Measurements from ENCODE around the gene LINGO4. TPM values are rescaled to one million over a fixed set of nuclear protein-coding genes. Genes with fewer than 3 reads are reported as not detected.

The LINGO4 gene
- total and polyA plus RNA-seq, 2 donors (not counting 1 experiment from before 2014, with no cell fraction given) = not detected

- Histone ChIP-seq H3K79me2 (ENCODE audit: control insufficient read depth, insufficient read depth, low read length) (no peaks in the 10 kb centered on the region), H3K4me3 (ENCODE audit: control extremely low read depth in 1 of 5, extremely low read depth in 1 of 5, insufficient read depth in 1 of 5, low read depth in 2 of 5, low read length in 4 of 5) (no peak overlapping the region), H3K4me2 (replicated peaks; ENCODE audit: low read depth, low read length, poor library complexity, severe bottlenecking) (no peak overlapping the region), H3K9me3 (ENCODE audit: control extremely low read depth in 1 of 3, control insufficient read depth in 2 of 3, insufficient read depth in 1 of 3, low read length in 2 of 3) (peaks cover 0 to 3% (median 0%) of the 10 kb centered on the region in 3 donors), H3K27ac (ENCODE audit: low read length in 2 of 2) (no peak overlapping the region), H3K9ac (ENCODE audit: low read length) (no peak overlapping the region), H3K4me1 (ENCODE audit: control insufficient read depth in 2 of 2, insufficient read depth in 2 of 2, low read length in 2 of 2) (peaks cover 6 to 13% of the 10 kb centered on the region in 2 donors), H3K27me3 (replicated peaks in 1 of 4; ENCODE audit: control extremely low read depth in 1 of 4, control insufficient read depth in 3 of 4, insufficient read depth in 4 of 4, low read length in 3 of 4) (peaks cover 0 to 22% (median 2%) of the 10 kb centered on the region in 4 experiments), H3K36me3 (replicated peaks in 1 of 2; ENCODE audit: control extremely low read depth in 1 of 2, control insufficient read depth in 1 of 2, extremely low read depth in 1 of 2, insufficient read depth in 2 of 2, low read length in 1 of 2) (no peaks in the 10 kb centered on the region), H4K20me1 (ENCODE audit: control insufficient read depth, insufficient read depth, low read length, poor library complexity, severe bottlenecking) (no peaks in the 10 kb centered on the region), H2AFZ (ENCODE audit: insufficient read depth, low read depth, low read length, poor library complexity, severe bottlenecking) (no peak overlapping the region)
- intact Hi-C loops (cut with micrococcal nuclease) = no loop called here
- POLR2A ChIA-PET = interaction anchor here (0.6 kb wide), 1 partner anchor 877 kb away, joined by 4 read pairs; no protein-coding TSS in a partner anchor
- H3K4me3 Mint-ChIP-seq = no peak overlapping the region
- TF ChIP-seq EZH2 (IDR thresholded peaks at IDR 0.05; ENCODE audit: borderline replicate concordance, insufficient read depth, low read depth, low read length, poor library complexity, severe bottlenecking) (no peak), CTCF (IDR thresholded peaks at IDR 0.05) (no peak)
- no peak for ATAC-seq (ENCODE audit: low read depth)
- WGBS (ENCODE audit: insufficient coverage) = 95% methylated on average over 7 of the region's 7 CpGs
- no peaks in the 10 kb centered on the region for H3K9me3 Mint-ChIP-seq (ENCODE audit: insufficient read depth)
- no peak for DNase-seq
- no peak overlapping the region for H3K27ac Mint-ChIP-seq
- CTCF ChIA-PET = no interaction called here
- peaks cover 18% of the 10 kb centered on the region for H3K27me3 Mint-ChIP-seq
- H3K4me1 Mint-ChIP-seq = peaks cover 5% of the 10 kb centered on the region
These were observed 3.4 kb downstream of the LINGO4 start for GRCh38 chr1:151801846-151802245.

- Mint-ChIP-seq H3K4me1 (peaks cover 5% of the 10 kb centered on the region), H3K27me3 (peaks cover 18% of the 10 kb centered on the region), H3K4me3 (no peak overlapping the region), H3K9me3 (ENCODE audit: insufficient read depth) (no peaks in the 10 kb centered on the region), H3K27ac (no peak overlapping the region)
- Histone ChIP-seq H3K79me2 (ENCODE audit: control insufficient read depth, insufficient read depth, low read length) (no peaks in the 10 kb centered on the region), H2AFZ (ENCODE audit: insufficient read depth, low read depth, low read length, poor library complexity, severe bottlenecking) (no peak overlapping the region), H3K9me3 (ENCODE audit: control extremely low read depth in 1 of 3, control insufficient read depth in 2 of 3, insufficient read depth in 1 of 3, low read length in 2 of 3) (peaks cover 0 to 3% (median 0%) of the 10 kb centered on the region in 3 donors), H4K20me1 (ENCODE audit: control insufficient read depth, insufficient read depth, low read length, poor library complexity, severe bottlenecking) (no peaks in the 10 kb centered on the region), H3K9ac (ENCODE audit: low read length) (no peak overlapping the region), H3K4me2 (replicated peaks; ENCODE audit: low read depth, low read length, poor library complexity, severe bottlenecking) (no peak overlapping the region), H3K4me1 (ENCODE audit: control insufficient read depth in 2 of 2, insufficient read depth in 2 of 2, low read length in 2 of 2) (peaks cover 6 to 13% of the 10 kb centered on the region in 2 donors), H3K36me3 (replicated peaks in 1 of 2; ENCODE audit: control extremely low read depth in 1 of 2, control insufficient read depth in 1 of 2, extremely low read depth in 1 of 2, insufficient read depth in 2 of 2, low read length in 1 of 2) (no peaks in the 10 kb centered on the region), H3K27me3 (replicated peaks in 1 of 4; ENCODE audit: control extremely low read depth in 1 of 4, control insufficient read depth in 3 of 4, insufficient read depth in 4 of 4, low read length in 3 of 4) (peaks cover 0 to 22% (median 2%) of the 10 kb centered on the region in 4 experiments), H3K27ac (ENCODE audit: low read length in 2 of 2) (no peak overlapping the region), H3K4me3 (ENCODE audit: control extremely low read depth in 1 of 5, extremely low read depth in 1 of 5, insufficient read depth in 1 of 5, low read depth in 2 of 5, low read length in 4 of 5) (no peak overlapping the region)
- TF ChIP-seq CTCF (IDR thresholded peaks at IDR 0.05) (no peak), EZH2 (IDR thresholded peaks at IDR 0.05; ENCODE audit: borderline replicate concordance, insufficient read depth, low read depth, low read length, poor library complexity, severe bottlenecking) (no peak)
- DNase-seq (no peak), ATAC-seq (ENCODE audit: low read depth) (no peak)
- 93% methylated on average over 12 of the region's 12 CpGs for WGBS (ENCODE audit: insufficient coverage)
- ChIA-PET POLR2A (interaction anchor here (0.6 kb wide), 1 partner anchor 877 kb away, joined by 4 read pairs; no protein-coding TSS in a partner anchor), CTCF (no interaction called here)
- intact Hi-C loops (cut with micrococcal nuclease) = no loop called here
These were observed 3.9 kb downstream of the LINGO4 start for GRCh38 chr1:151801310-151801820.

Measured in B cell (primary cell).